GM12801 (cell line): ENCODE measurements around the gene NPAS1.

Experiments used
- TF ChIP-seq, protein P1 (sequence below): IDR thresholded peaks from one replicate; pipeline ENCODE4 v1.5.1; 2011; ENCODE audit warnings: control low read depth; ENCODE audit not compliant: insufficient read length; ENCODE audit errors: extremely low read depth

The NPAS1 gene

DNA sequence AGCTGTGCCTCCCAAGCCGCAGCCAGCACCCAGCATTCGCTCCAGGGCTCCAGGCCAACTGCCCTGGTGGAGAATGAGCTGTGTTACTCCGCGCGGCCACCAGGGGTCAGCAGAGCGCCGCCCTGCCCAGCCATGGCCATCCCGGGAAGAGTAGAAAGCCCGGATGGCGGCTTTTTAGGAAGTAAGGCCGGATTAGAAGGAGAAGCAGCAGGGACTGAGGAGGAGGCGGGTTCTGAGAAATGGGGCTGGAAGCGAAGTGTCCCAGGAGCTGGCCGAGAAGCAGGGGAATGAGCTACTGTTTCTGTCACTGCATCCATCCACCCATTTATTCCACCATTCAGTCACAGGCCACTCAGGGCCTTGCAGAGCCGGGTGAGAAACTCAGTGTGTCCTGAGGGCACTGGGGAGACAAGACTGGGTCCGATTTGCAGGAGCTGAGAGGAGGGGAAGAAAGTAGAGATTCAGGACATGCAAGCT lies 6.6 kb upstream of the NPAS1 start:
- TF ChIP-seq, protein P1, sequence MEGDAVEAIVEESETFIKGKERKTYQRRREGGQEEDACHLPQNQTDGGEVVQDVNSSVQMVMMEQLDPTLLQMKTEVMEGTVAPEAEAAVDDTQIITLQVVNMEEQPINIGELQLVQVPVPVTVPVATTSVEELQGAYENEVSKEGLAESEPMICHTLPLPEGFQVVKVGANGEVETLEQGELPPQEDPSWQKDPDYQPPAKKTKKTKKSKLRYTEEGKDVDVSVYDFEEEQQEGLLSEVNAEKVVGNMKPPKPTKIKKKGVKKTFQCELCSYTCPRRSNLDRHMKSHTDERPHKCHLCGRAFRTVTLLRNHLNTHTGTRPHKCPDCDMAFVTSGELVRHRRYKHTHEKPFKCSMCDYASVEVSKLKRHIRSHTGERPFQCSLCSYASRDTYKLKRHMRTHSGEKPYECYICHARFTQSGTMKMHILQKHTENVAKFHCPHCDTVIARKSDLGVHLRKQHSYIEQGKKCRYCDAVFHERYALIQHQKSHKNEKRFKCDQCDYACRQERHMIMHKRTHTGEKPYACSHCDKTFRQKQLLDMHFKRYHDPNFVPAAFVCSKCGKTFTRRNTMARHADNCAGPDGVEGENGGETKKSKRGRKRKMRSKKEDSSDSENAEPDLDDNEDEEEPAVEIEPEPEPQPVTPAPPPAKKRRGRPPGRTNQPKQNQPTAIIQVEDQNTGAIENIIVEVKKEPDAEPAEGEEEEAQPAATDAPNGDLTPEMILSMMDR: no peak

DNA sequence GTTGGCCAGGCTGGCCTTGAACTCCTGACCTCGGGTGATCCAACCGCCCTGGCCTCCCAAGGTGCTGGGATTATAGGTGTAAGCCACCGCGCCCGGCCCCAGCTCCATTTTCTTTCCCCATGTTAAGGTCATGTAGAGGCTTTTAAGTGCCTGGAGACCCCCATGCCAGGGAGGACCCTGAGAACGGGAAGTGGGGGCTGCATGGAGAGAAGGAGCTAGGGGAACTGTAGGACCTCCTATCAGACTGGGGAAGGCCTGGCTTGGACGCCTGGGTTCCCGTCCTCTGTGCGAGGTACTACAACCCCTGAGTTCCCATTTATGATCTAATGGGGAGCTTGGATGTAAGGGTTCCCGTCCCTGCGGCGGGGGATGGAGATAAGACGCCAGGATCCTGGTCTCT lies 714 bp upstream of the NPAS1 start:
- TF ChIP-seq, protein P1: no peak

DNA sequence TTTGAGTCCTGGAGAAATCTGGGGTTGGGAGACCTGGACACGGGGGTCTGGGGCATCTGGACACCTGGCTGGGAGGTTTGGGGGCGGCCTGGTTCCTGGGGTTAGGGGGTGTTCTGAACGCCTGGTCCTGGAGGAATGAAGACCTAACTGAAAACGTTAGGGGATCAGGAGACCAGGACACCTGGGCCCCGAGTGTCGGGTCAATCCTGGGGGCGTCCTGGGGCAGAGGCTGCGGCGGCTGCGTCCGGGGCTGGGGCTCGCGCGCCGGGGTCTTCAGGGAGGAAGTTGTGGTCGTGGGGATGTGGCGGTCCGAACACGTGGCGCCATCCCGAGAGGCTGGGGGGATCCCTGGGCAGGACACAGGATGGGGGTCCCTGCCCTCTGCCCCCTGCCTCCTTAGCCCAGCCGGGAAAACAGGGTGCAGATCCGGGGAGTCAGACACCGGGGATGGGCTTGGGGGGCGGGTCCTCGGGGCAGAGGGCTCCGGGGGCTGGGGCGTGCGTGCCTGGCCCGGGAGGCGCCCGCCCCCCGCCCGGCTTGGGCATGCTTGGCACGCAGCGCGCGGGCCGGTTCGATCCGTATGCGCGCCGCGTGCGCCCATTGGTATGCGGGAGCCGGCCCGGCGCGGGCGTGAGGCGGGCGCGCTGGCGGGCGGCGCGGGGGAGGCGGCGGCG lies 632 bp downstream of the NPAS1 start:
- TF ChIP-seq, protein P1: no peak

DNA sequence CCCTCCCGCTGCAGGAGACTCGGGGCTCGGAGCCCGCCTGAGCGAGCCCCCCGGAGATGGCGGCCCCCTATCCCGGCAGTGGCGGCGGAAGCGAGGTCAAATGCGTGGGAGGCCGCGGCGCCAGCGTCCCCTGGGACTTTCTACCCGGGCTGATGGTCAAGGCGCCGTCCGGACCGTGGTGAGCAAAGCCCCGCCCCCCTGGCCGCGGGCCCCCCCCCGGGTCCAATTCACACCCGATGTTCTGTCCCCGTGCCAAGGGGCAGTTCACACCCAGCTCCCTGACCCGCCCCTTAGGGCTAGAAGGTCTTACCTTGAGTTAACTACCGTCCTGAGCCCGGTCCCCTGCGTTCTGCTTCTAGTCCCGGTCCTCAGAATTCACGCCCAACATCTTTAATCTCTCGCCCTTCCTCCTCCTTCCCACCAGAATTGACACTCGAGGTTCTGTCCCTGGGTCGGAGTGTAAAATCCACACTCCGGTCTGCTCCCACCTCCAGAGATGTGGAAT lies 1.4 kb downstream of the NPAS1 start:
- TF ChIP-seq, protein P1: no peak

DNA sequence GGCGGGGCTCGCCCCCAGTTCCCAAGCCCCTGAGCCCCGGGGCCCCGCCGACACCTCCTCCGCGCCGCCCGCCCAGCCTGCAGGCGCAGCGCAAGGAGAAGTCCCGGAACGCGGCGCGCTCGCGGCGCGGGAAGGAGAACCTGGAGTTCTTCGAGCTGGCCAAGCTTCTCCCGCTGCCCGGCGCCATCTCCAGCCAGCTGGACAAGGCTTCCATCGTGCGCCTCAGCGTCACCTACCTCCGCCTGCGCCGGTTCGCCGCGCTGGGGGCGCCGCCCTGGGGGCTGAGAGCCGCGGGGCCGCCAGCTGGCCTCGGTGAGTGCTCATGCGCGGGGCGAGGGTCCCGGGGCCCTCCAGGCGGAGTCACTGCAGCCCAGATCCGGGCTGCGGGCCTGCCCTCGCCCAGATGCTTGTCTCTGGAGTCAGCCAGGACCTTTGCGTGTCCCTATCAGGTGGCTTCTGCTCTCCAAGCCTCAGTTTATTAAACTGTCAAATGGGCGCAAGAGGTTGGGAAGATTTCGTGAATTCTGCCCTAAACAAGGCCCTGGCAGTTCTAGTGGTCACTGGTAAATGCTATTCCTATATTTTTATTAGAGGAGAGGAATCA lies 2.0 kb downstream of the NPAS1 start:
- TF ChIP-seq, protein P1: no peak

DNA sequence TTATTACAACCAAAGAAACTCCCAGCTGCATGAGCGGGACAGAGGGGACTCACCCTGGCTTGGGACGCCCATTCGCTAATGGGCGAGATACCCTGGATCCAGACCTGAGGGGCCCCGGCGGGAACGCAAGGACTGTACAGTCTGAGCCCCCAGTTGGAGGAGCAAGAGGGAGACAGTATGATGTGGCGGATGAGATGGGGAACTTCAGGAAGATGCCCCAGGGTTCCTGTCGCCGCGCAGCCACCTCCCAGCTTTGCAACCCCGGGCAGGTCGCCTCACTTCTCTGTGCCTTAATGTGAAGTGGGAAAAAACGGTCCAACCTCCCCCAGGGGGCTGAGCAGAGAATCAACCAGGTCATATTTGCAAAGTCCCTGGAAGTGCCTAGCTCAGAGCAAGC lies 2.5 kb downstream of the NPAS1 start:
- TF ChIP-seq, protein P1: no peak

DNA sequence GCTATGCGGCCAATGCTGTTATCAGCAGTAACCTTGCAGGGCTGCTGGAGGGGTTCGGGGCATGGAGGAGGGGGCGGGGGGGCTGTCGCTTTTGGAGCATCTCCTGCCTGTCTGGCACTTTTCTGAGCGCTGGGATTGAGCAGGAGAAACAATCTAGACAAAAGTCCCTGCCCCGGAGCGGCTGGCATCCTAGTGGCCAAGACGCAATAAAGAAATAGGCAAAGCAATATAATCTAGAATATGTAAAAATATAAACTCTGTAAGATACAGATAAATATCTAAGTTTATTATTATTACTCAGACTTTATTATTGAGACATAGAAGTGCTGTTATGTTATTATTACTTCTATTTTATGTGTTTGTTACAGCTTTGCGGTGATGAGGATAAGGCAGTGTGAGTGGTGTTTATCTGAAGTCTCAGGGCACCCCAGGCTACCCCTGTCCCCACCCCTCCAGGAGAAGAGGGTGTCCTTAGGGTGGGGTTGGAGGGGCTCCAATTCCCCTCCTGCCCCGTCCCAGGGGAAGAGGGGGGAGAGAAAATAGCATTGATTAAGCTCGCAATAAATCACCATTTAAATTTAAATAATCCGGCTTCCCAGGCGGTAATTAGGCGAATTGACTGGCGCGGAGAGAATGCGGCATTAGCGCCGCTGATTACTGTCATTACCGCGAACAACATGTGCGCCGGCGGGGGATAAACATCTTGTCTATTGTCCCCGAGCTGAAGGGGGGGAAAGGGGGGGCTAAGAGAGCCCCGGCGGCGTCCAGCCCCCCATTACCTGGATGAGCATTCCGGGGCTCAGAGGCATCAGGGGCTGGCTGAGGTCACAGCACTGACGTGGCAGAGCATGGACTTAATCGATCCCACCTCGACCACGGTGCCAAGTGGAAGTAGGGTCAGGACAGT lies 3.2 kb downstream of the NPAS1 start:
- TF ChIP-seq, protein P1: no peak
